ENCODE measurements around the gene NSF.
"Not testable (repeated sequence)": the region's sequence is repeated elsewhere in the genome, so short reads cannot be mapped to it uniquely, and the experiment has no call there.

The NSF gene

DNA sequence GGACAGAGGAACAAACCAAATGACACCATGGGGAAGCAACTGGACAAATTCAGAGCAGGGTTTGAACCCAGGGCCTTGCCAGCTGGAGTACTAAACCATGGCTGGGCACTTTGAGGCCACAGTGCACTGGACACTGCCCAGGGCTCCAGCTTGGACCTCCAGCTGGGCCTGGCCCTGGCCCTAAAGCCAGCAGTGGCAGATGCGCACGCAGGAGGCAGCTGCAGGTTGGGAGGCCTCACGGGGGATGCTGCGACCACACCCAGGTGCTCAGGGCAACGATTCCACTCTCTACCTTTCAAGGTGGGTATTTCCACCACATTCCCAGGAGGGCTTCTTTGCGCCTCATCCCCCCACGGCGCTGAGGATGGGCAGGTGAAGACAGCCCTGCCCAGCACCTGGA is 199.1 kb downstream of the NSF start:
- DNase-seq (ENCODE audit: low read depth, low spot score) = no peak
- no peak overlapping the region for H3K4me3 ChIP-seq (ENCODE audit: low read depth, low read length)
- in situ Hi-C loops (cut with HindIII; ENCODE audit: low sequenced_read_pairs) = no loop called here

DNA sequence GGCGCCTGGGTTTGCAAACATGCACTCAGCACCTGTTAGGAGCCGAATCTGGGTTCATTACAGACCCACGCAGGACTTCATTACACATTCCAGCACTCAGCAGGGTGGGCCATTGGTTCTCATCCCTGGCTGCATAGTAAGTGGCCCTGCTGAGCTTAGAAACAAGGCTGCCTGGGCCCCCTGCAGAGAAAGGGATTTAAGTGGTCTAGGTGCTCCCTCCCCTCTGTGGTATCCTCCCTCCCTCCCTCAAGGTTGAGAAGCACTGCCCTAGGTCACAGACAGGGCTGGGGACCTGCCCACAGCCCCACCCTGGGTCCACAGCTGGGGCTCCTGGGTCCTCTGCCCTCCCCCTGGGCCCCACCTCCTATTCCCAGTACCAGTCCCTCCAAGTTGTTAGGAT is 199.7 kb downstream of the NSF start:
- no peak for DNase-seq (ENCODE audit: low read depth, low spot score)
- H3K4me3 ChIP-seq (ENCODE audit: low read depth, low read length) = no peak overlapping the region
- no peak for TF ChIP-seq CTCF (IDR thresholded peaks at IDR 0.05; ENCODE audit: low read depth, low read length)
- in situ Hi-C loops (cut with HindIII; ENCODE audit: low sequenced_read_pairs) = no loop called here

More for the DNA sequence above, 199.1 kb downstream of the NSF start:
- TF ChIP-seq CTCF (IDR thresholded peaks at IDR 0.05; ENCODE audit: low read depth, low read length) = no peak

DNA sequence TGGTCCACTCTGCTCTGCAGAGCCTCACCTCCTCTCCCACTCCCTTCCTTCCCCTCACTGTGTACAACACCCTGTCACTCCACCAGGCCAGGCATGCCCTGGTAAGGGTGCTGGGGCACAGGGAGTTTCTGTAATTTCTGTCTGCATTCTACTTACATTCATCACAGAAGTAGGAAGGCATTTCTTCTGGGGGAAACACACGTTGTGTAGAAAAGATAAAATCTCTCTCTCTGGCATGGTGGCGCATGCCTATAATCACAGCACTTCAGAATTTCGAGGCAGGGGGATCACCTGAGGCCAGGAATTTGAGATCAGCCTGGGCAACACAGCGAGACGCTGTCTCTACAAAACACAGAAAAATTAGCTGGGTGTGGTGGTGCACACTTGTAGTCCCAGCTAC is 201.1 kb downstream of the NSF start:
- no peak overlapping the region for H3K4me3 ChIP-seq (ENCODE audit: low read depth, low read length)
- DNase-seq (ENCODE audit: low read depth, low spot score) = no peak
- in situ Hi-C loops (cut with HindIII; ENCODE audit: low sequenced_read_pairs) = no loop called here
- no peak for TF ChIP-seq CTCF (IDR thresholded peaks at IDR 0.05; ENCODE audit: low read depth, low read length)

GRCh38 chr17:46792071-46792470 is 201.6 kb downstream of the NSF start:
- no peak for TF ChIP-seq CTCF (IDR thresholded peaks at IDR 0.05; ENCODE audit: low read depth, low read length)
- no peak for DNase-seq (ENCODE audit: low read depth, low spot score)
- in situ Hi-C loops (cut with HindIII; ENCODE audit: low sequenced_read_pairs) = no loop called here
- H3K4me3 ChIP-seq (ENCODE audit: low read depth, low read length) = no peak overlapping the region

DNA sequence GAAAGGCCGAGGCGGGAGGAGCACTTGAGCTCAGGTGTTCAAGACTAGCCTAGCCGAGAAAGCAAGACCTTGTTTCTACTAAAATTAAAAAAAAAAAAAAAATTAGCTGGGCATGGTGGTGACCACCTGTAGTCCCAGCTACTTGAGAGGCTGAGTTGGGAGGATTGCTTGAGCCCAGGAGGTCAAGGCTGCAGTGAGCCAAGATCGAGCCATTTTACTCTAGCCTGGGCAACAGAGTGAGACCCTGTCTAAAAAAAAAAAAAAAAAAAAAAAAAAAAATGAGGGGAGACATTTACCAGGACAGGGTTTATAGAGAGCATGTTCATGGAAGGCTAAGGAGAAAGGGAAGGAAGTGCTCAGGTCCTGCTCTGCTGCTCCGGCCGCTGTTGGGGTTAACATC is 202.6 kb downstream of the NSF start:
- H3K4me3 ChIP-seq (ENCODE audit: low read depth, low read length); DNase-seq (ENCODE audit: low read depth, low spot score); in situ Hi-C loops (cut with HindIII; ENCODE audit: low sequenced_read_pairs): not testable (repeated sequence)

DNA sequence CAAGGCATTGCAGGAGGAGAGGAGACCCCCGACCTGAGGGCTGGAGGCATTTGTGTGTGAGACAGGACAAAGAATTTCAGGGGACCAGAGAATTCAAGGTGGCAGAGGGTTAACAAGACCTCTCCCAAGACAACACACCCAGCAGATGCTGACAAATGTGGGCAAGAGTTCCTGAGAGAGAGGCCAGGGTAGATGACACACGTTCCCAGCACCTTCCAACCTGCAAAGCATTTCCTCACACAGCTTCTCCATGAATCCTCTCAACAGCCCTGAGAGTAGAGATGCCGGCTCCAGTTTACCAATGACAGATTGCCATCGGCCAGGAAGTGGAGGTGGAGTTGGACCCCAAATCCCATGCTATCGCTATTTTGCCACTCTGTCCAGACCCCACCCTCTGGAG is 203.1 kb downstream of the NSF start:
- no peak for TF ChIP-seq CTCF (IDR thresholded peaks at IDR 0.05; ENCODE audit: low read depth, low read length)
- no peak overlapping the region for H3K4me3 ChIP-seq (ENCODE audit: low read depth, low read length)
- in situ Hi-C loops (cut with HindIII; ENCODE audit: low sequenced_read_pairs) = no loop called here
- DNase-seq (ENCODE audit: low read depth, low spot score) = no peak

DNA sequence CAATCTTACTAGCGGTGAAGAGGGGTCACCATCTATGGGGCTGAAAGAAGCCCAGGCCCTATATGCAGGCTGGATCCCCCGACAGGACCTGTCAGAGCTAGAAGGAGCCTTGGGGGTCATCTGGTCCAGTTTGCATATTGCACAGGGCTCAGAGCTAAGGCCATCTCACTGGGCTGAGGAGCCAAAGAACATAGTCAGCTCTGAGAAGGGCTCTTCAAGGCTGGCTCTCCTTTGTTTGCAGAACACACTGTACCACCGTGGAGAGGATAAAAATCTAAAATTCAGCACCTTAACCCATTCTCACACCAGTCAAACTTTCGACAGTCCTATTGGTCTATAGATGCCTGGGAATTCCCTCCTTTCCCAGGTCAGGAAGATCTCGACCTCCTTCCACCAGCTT is 203.8 kb downstream of the NSF start:
- TF ChIP-seq CTCF (IDR thresholded peaks at IDR 0.05; ENCODE audit: low read depth, low read length) = no peak
- DNase-seq (ENCODE audit: low read depth, low spot score) = no peak
- H3K4me3 ChIP-seq (ENCODE audit: low read depth, low read length) = no peak overlapping the region
- in situ Hi-C loops (cut with HindIII; ENCODE audit: low sequenced_read_pairs) = no loop called here

Data from astrocyte of the spinal cord (primary cell).